Activated B cell treated with CpG ODN at 0.5 μM for 24 hours (primary cell): ENCODE measurements around the gene CUX1. TPM values are rescaled to one million over a fixed set of nuclear protein-coding genes. Genes with fewer than 3 reads are reported as not detected.

Experiments used
- ATAC-seq: fragments of 200-7000 bp; cut with Tn5 transposase; one replicate; pipeline ENCODE4 v1.10.0; 2021; ENCODE audit warnings: low read depth, mild to moderate bottlenecking, moderate library complexity
- CTCF ChIA-PET: fragments of 350-600 bp; sonication (Branson Sonifier 250); formaldehyde crosslinking; loops from one replicate; lab custom pipeline; 2021; ENCODE audit warnings: antibody characterized with exemption; lab: Charles Lee
- POLR2A ChIA-PET: fragments of 350-600 bp; sonication (Branson Sonifier 250); formaldehyde crosslinking; loops from one replicate; lab custom pipeline; 2021; ENCODE audit warnings: antibody characterized with exemption; lab: Charles Lee
- DNase-seq: peaks from one replicate; pipeline ENCODE4 v3.0.0; 2022
- H3K27ac Mint-ChIP-seq: one replicate; pipeline ENCODE4 v1.8.0; 2020; ENCODE audit warnings: mixed read lengths
- H3K27me3 Mint-ChIP-seq: one replicate; pipeline ENCODE4 v1.8.0; 2021; ENCODE audit warnings: mixed read lengths
- H3K36me3 Mint-ChIP-seq: one replicate; pipeline ENCODE4 v1.8.0; 2021; ENCODE audit warnings: low read depth, mixed read lengths
- H3K4me1 Mint-ChIP-seq: one replicate; pipeline ENCODE4 v1.8.0; 2021; ENCODE audit warnings: mixed read lengths
- H3K4me3 Mint-ChIP-seq: one replicate; pipeline ENCODE4 v1.8.0; 2020; ENCODE audit warnings: mild to moderate bottlenecking, mixed read lengths
- H3K9me3 Mint-ChIP-seq: one replicate; pipeline ENCODE4 v1.8.0; 2020; ENCODE audit warnings: mixed read lengths
- CTCF ChIP-seq: fragments of 200-600 bp; IDR thresholded peaks from one replicate; pipeline ENCODE4 v1.8.0; 2022; ENCODE audit warnings: antibody characterized with exemption, mild to moderate bottlenecking
- intact Hi-C: fragments of 100-400 bp; cut with micrococcal nuclease; formaldehyde crosslinking; loops from one replicate; pipeline ENCODE4 v1.15.1; 2024
- total RNA-seq: library from RNA; stranded (reverse); gene quantifications from 2 replicates; pipeline ENCODE4 v1.2.3, GENCODE V29; 2022

Gene CUX1
- total RNA-seq, 1 donor from 2014 or later, result 61.7 TPM

- ATAC-seq (no peak), DNase-seq (no peak)
- ChIA-PET POLR2A (no interaction called here), CTCF (no interaction called here)
- Mint-ChIP-seq H3K36me3 (peaks cover 5% of the 10 kb centered on the region), H3K4me1 (peaks cover 13% of the 10 kb centered on the region), H3K27me3 (no peaks in the 10 kb centered on the region), H3K27ac (no peak overlapping the region), H3K9me3 (no peaks in the 10 kb centered on the region), H3K4me3 (no peak overlapping the region)
- intact Hi-C loops, result no loop called here
- TF ChIP-seq CTCF, result no peak
These were observed 144.4 kb downstream of the CUX1 start for GRCh38 chr7:101961811-101962210.

- Mint-ChIP-seq H3K4me1 (peaks cover 2% of the 10 kb centered on the region), H3K27me3 (no peaks in the 10 kb centered on the region), H3K27ac (no peak overlapping the region), H3K4me3 (no peak overlapping the region), H3K9me3 (no peaks in the 10 kb centered on the region), H3K36me3 (peaks cover 5% of the 10 kb centered on the region)
- DNase-seq, result no peak
- CTCF ChIA-PET, result no interaction called here
- no peak for TF ChIP-seq CTCF
- POLR2A ChIA-PET, result no interaction called here
- ATAC-seq, result no peak
- intact Hi-C loops, result no loop called here
These were observed 146.3 kb downstream of the CUX1 start for GRCh38 chr7:101963693-101964092.

- POLR2A ChIA-PET, result interaction anchor here (1.0 kb wide), 1 partner anchor 9 kb away, joined by 4 read pairs; no protein-coding TSS in a partner anchor
- intact Hi-C loops, result no loop called here
- no peak for DNase-seq
- Mint-ChIP-seq H3K36me3 (peaks cover 5% of the 10 kb centered on the region), H3K9me3 (no peaks in the 10 kb centered on the region), H3K4me1 (peaks cover 4% of the 10 kb centered on the region), H3K27me3 (no peaks in the 10 kb centered on the region), H3K4me3 (no peak overlapping the region), H3K27ac (no peak overlapping the region)
- ATAC-seq, result no peak
- no peak for TF ChIP-seq CTCF
- CTCF ChIA-PET, result no interaction called here
These were observed 147.4 kb downstream of the CUX1 start for GRCh38 chr7:101964680-101965452.

GRCh38 chr7:101968720-101969466 is 151.5 kb downstream of the CUX1 start:
- no peaks in the 10 kb centered on the region for H3K27me3 Mint-ChIP-seq
- intact Hi-C loops, result no loop called here
- ChIA-PET POLR2A (no interaction called here), CTCF (no interaction called here)
- H3K4me3 Mint-ChIP-seq, result no peak overlapping the region
- no peak for TF ChIP-seq CTCF
- H3K4me1 Mint-ChIP-seq, result peaks cover 7% of the 10 kb centered on the region
- H3K27ac Mint-ChIP-seq, result no peak overlapping the region
- peaks cover 11% of the 10 kb centered on the region for H3K36me3 Mint-ChIP-seq
- no peak for ATAC-seq
- no peak for DNase-seq
- peaks cover 2% of the 10 kb centered on the region for H3K9me3 Mint-ChIP-seq

- Mint-ChIP-seq H3K4me1 (peaks cover 7% of the 10 kb centered on the region), H3K27me3 (no peaks in the 10 kb centered on the region), H3K36me3 (peaks cover 8% of the 10 kb centered on the region), H3K27ac (no peak overlapping the region), H3K9me3 (peaks cover 2% of the 10 kb centered on the region), H3K4me3 (no peak overlapping the region)
- DNase-seq (no peak), ATAC-seq (no peak)
- no peak for TF ChIP-seq CTCF
- intact Hi-C loops, result no loop called here
- POLR2A ChIA-PET, result no interaction called here
- CTCF ChIA-PET, result no interaction called here
These were observed 152.7 kb downstream of the CUX1 start for GRCh38 chr7:101969997-101970585.
